Mucosa of gallbladder (tissue), 1 donor: ENCODE measurements around the gene DOLK. TPM values are rescaled to one million over a fixed set of nuclear protein-coding genes. Genes with fewer than 3 reads are reported as not detected.
"Not testable (repeated sequence)": the region's sequence is repeated elsewhere in the genome, so short reads cannot be mapped to it uniquely, and the experiment has no call there.

Source experiments
- DNase-seq: peaks from one replicate; pipeline ENCODE4 v3.0.0-alpha.2; 2020; ENCODE audit warnings: low spot score
- total RNA-seq: library from RNA; stranded (reverse); gene quantifications from one replicate; pipeline ENCODE4 v1.2.1, GENCODE V29; 2021
- donor health status: DM: no; HTN: no; CAD: no.

The DOLK gene
- total RNA-seq: 18.2 TPM

DNA sequence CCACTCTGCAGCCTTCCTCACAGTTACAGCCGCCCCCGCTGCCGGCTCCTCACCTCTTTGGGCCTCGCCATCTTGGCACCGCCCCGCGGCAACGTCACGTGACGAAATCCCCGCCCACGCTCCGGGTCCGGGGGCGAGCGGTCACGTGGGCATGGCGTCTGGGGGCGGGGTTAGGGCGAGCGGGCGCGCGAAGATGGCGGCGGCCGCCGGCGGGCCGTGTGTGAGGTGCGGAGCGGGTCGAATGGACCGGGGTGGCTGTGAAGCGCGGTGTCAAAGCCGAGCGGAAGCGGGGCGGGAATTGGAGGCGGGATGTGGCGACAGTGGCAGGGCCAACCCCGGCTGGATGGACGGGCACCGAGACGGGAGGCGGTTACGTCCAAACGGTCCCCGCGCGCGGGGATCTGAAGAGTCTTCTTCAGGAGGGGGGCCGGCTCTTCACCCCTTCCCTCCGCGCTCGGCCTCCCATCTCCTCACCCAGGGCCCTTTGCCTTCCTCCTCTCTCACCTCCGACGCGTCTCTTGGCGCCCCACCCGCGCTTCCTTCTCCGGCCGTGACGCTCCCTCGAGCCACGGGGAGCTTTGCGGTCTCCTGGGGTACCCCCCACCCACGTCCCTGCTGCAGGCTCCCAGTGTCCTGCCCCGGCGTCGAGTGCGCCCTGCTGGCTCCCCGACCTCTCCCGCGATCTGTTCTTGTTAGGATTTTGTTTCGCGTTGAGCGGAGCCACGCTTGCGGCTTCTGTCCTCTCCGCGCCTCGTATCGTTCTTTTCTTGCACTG lies at the start of gene DOLK, which contains the start of gene NUP188:
Gene DOLK (minus strand): TSS at position 77 of the 775 bp plus-strand sequence. CDS start 300 bp downstream, outside the sequence.
Gene NUP188 (plus strand): TSS at position 173 of the 775 bp plus-strand sequence. CDS start 21 bp downstream, at position 194.
- peak; percentile 97 for DNase-seq

- DNase-seq: no peak
Measured at GRCh38 chr9:128995791-128996190, 48.4 kb upstream of the DOLK start.

GRCh38 chr9:128992995-128993394 lies 45.6 kb upstream of the DOLK start:
- DNase-seq: no peak

DNA sequence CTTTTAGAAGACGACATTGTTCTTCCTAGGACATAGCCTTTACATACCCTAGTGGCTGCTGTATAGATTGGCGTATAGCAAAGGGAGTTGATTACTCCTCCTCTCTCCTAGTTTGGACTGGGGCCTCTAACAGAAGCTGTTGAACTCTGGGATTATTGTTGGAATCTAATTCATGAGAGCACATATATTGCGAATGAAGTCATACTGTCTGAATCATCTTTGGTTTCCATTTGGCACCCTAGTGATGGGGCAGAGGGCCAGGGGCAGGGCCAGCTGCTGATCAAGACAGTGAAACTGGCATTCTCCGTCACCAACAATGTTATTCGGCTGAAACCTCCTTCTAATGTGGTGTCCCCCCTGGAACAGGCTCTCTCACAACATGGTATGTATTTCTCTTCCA lies 40.4 kb upstream of the DOLK start:
- DNase-seq: no peak

- no peak for DNase-seq
Measured at GRCh38 chr9:128986671-128987070, 39.3 kb upstream of the DOLK start.

DNA sequence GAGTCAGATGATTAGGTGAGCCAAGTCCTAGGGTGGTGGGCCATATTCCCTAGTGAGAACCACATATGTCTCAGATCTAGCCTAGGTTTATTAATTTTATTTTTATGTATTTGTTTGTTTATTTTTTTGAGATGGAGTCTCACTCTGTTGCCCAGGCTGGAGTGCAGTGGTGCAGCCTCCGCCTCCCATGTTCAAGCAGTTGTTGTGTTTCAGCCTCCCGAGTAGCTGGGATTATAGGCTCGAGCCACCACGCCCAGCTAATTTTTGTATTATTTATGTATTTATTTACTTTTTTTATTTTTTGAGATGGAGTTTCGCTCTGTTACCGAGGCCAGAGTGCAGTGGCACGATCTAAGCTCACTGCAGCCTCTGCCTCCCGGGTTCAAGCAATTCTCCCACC lies 36.1 kb upstream of the DOLK start:
- no peak for DNase-seq

- no peak for DNase-seq
Measured at GRCh38 chr9:128979111-128979510, 31.7 kb upstream of the DOLK start.

DNA sequence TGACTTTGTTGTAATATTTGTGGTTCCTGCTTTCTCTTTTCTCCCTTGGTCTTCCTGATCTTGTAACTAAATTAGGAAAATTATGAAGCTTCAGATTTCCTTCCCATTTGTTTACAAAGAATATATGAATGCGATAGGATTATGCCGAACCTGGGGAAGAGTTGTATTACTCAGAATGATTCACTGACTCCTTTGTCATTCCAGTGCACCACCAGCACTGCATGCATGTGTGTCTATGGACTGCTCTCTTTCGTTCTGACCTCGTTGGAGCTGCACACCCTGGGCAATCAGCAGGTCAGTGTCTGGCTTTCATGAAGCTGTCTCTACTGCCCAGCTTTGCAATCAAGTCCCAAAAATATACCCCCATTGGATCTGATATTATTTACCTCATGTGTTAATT lies 25.6 kb upstream of the DOLK start:
- DNase-seq: no peak

GRCh38 chr9:128969491-128969890 lies 22.1 kb upstream of the DOLK start:
- no peak for DNase-seq

DNA sequence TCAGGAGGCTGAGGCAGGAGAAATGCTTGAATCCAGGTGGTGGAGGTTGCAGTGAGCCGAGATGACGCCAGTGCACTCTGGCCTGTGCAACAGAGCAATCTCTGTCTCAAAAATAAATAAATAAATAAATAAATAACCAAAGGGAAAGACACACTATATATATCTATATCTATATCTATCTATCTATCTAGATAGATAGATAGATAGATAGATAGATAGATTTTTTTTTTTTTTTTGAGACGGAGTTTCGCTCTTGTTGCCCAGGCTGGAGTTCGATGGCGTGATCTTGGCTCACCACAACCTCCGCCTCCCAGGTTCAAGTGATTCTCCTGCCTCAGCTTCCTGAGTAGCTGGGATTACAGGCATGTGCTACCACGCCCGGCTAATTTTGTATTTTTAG lies 14.0 kb upstream of the DOLK start:
- DNase-seq: not testable (repeated sequence)

- DNase-seq: no peak
Measured at GRCh38 chr9:128947277-128947526, 201 bp downstream of the DOLK start.

DNA sequence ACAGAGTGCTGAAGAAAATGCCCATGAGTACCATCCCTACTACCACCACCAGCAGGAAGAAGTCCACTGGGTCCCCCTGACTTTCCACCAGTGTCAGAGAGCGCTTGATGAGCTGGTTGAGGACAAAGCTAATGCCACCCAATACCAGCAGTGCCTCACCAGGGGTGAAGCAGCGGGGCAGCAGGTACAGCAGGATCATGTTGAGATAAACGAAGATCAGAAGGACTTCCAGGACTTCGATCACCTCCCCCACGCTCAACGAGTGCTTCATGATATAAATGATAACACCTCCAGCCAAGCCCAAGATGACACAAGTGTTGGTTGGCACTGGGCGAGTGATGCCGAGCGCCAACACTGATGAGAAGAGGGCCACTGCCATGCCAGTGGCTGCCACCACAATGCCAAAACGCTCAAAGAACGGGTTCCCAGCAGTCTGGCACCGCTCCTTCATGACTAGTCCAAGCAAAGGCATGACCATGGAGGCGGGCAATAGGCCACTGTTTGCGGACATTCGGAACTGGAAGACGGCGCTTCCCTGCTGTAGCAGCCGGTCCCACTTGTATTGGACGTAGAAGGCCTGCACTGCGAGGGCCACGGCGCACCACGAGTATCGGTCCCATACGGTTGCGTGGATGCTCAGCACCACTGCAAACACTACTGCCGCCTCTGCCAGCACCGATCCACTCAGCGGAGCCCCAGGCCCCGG lies 679 bp downstream of the DOLK start:
- peak; percentile 18 for DNase-seq

DNA sequence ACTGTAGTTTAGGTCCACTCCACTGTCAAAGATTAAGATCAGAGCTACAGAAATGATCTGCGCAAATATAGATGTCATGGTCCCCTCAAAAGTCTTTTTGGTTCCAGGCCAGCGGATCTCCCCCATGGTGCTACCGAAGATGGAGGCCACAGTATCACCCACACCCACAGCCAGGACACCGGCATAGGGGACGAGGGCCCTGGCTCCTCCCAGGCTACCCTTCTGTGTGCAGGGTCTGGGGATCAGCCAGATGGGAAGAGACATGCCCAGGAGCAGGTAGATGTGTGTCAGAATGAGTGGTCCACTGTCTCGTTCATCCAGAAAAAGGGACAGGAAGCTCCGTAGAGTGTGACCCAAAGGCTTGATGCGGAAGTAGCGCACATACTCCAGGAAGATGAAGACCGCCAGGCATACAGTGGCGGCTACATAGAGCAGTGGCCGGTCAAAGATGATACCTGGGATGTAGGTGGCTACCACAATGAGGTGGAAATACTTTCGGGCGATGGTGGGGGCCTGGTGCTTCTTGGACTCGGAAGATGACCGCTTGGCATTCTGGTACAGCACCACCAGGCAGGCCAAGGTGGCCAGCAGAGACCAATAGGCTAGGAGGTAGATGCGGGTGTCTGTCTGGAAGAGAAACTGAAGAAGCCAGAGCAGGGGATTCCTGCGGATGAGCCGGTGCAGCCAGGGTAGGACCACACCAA lies 1.5 kb downstream of the DOLK start:
- no peak for DNase-seq

- DNase-seq: not testable (repeated sequence)
Measured at GRCh38 chr9:128944966-128945365, 2.4 kb downstream of the DOLK start.

GRCh38 chr9:128943832-128944620 lies 3.4 kb downstream of the DOLK start:
- no peak for DNase-seq

DNA sequence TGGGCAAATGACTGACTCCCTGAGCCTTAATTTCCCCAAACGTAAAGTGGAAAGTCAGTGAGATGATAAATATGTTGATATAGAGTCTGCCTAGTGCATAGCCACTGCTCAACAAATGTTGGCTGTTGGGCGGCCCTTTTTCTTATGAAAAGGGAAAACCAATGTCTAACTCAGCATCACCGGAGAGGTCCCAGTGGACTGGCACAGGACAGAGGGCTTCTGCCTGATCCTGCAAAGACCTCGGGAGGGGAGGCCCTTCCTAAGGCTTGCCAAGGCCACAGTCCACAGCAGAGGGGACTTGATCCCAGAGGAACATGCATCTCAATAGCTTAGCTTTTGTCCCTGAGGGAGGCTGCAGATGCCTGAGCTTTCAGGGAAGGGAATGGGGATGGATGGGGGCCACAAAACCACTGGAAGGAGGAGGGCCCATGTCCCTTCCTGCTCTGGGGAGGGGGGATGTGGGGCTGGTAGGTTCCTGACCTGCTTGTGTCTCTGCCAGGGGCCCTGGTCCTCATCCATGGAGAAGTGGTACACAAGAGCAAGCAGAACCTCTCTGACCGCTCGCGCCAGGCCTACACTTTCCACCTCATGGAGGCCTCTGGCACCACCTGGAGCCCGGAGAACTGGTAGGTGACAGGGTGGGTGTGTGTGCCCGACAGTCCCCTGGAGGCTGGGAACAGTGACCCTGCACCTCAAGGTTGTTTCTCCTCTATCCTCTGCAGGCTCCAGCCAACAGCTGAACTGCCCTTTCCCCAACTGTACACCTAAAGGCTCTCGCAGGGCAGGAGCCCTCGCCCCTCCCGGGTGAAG lies 6.3 kb downstream of the DOLK start:
- DNase-seq: no peak

GRCh38 chr9:128940271-128940921 lies 7.0 kb downstream of the DOLK start:
- no peak for DNase-seq

GRCh38 chr9:128937310-128938165 lies 9.9 kb downstream of the DOLK start:
- DNase-seq: no peak

GRCh38 chr9:128936171-128936865 lies 11.1 kb downstream of the DOLK start:
- no peak for DNase-seq
